ENCODE results near the gene MYO18B. TPM values are rescaled to one million over a fixed set of nuclear protein-coding genes. Genes with fewer than 3 reads are reported as not detected.

Gene MYO18B
- total and polyA plus RNA-seq, 2 donors from 2014 or later, result 0.19 to 0.41 TPM

GRCh38 chr22:25837288-25837900 lies 95.4 kb downstream of the MYO18B start:
- Histone ChIP-seq H3K9ac (ENCODE audit: low read length in 3 of 3) (no peak overlapping the region), H3K9me3 (ENCODE audit: control insufficient read depth in 2 of 3, insufficient read depth in 1 of 3, low read length in 3 of 3) (no peaks in the 10 kb centered on the region), H3K27me3 (ENCODE audit: control insufficient read depth, insufficient read depth, low read length) (no peaks in the 10 kb centered on the region), H3K4me3 (ENCODE audit: low read length in 3 of 3) (no peak overlapping the region), H3K36me3 (ENCODE audit: control insufficient read depth in 2 of 3, insufficient read depth in 3 of 3, low read length in 3 of 3) (no peaks in the 10 kb centered on the region), H3K4me1 (ENCODE audit: control insufficient read depth in 2 of 3, insufficient read depth in 2 of 3, low read depth in 1 of 3, low read length in 3 of 3) (no peaks in the 10 kb centered on the region), H3K27ac (ENCODE audit: low read depth in 2 of 2, low read length in 2 of 2) (no peak overlapping the region)
- intact Hi-C loops (cut with DNase I), result no loop called here
- FAIRE-seq (no peak), DNase-seq (no peak)
- TF ChIP-seq CTCF (IDR thresholded peaks at IDR 0.05; ENCODE audit: borderline replicate concordance, extremely low read depth, insufficient read depth), result no peak

GRCh38 chr22:25838960-25839741 lies 97.2 kb downstream of the MYO18B start:
- Histone ChIP-seq H3K4me1 (ENCODE audit: control insufficient read depth in 2 of 3, insufficient read depth in 2 of 3, low read depth in 1 of 3, low read length in 3 of 3) (no peaks in the 10 kb centered on the region), H3K9me3 (ENCODE audit: control insufficient read depth in 2 of 3, insufficient read depth in 1 of 3, low read length in 3 of 3) (no peaks in the 10 kb centered on the region), H3K4me3 (ENCODE audit: low read length in 3 of 3) (no peak overlapping the region), H3K36me3 (ENCODE audit: control insufficient read depth in 2 of 3, insufficient read depth in 3 of 3, low read length in 3 of 3) (no peaks in the 10 kb centered on the region), H3K27ac (ENCODE audit: low read depth in 2 of 2, low read length in 2 of 2) (no peak overlapping the region), H3K9ac (ENCODE audit: low read length in 3 of 3) (no peak overlapping the region), H3K27me3 (ENCODE audit: control insufficient read depth, insufficient read depth, low read length) (no peaks in the 10 kb centered on the region)
- no peak for TF ChIP-seq CTCF (IDR thresholded peaks at IDR 0.05; ENCODE audit: borderline replicate concordance, extremely low read depth, insufficient read depth)
- intact Hi-C loops (cut with DNase I), result no loop called here
- DNase-seq, result no peak
- FAIRE-seq, result no peak

- DNase-seq (no peak), FAIRE-seq (no peak)
- no peak overlapping the region for H3K9ac ChIP-seq (ENCODE audit: low read length in 3 of 3)
- no peaks in the 10 kb centered on the region for H3K27me3 ChIP-seq (ENCODE audit: control insufficient read depth, insufficient read depth, low read length)
- H3K27ac ChIP-seq (ENCODE audit: low read depth in 2 of 2, low read length in 2 of 2), result no peak overlapping the region
- no peaks in the 10 kb centered on the region for H3K9me3 ChIP-seq (ENCODE audit: control insufficient read depth in 2 of 3, insufficient read depth in 1 of 3, low read length in 3 of 3)
- no peak for TF ChIP-seq CTCF (IDR thresholded peaks at IDR 0.05; ENCODE audit: borderline replicate concordance, extremely low read depth, insufficient read depth)
- no peak overlapping the region for H3K4me3 ChIP-seq (ENCODE audit: low read length in 3 of 3)
- no peaks in the 10 kb centered on the region for H3K4me1 ChIP-seq (ENCODE audit: control insufficient read depth in 2 of 3, insufficient read depth in 2 of 3, low read depth in 1 of 3, low read length in 3 of 3)
- H3K36me3 ChIP-seq (ENCODE audit: control insufficient read depth in 2 of 3, insufficient read depth in 3 of 3, low read length in 3 of 3), result no peaks in the 10 kb centered on the region
- intact Hi-C loops (cut with DNase I), result no loop called here
These were observed 97.8 kb downstream of the MYO18B start for GRCh38 chr22:25839755-25840154.
